Inflammatory macrophage (primary cell): ENCODE measurements around the gene RPS18.

Source experiments
- DNase-seq, 2 donors: peaks; one replicate each; pipeline ENCODE4 v3.0.0-alpha.2; 2020 to 2022

RPS18 gene

DNA sequence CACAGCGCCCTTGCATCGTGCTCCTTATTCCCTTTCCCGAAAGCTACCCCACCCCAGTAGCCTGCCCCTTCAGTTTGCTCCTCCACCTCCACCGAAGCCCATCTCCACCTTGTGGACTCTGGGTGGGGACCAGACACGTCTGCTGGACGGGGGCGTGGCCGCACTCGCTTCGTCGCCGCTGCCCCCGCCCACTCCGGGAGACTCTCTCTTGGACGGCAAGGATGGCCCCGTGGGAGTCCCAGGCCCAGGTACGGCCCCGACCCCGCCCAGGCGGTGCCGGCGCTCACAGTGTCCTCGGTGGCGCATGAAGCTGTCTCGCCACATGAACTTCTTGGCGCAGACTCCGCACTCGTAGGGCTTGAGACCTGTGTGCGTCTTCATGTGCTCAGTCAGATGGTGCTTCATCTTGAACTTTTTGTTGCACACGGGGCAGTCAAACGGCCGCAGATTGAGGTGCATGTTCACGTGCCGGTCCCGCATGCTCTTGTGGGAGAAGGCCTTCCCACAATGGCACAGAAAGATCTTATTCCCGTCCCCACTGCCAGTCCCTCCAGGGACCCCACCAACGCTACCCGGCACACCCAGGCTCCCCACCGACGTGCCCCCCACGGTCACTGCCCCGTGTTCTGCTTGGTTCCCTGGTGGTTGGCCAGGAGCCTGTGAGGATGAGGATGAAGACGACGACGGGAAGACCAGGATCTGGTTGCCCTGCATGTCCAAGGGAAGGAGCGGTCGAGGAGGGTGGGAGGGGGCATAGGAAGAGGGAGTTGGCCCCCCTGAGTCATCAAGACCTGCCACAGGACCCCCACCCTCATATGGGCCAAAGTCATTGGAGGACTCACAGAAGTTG is 43.3 kb downstream of the RPS18 start:
- DNase-seq, result peak in 1 of 2 donors; percentile 24

DNA sequence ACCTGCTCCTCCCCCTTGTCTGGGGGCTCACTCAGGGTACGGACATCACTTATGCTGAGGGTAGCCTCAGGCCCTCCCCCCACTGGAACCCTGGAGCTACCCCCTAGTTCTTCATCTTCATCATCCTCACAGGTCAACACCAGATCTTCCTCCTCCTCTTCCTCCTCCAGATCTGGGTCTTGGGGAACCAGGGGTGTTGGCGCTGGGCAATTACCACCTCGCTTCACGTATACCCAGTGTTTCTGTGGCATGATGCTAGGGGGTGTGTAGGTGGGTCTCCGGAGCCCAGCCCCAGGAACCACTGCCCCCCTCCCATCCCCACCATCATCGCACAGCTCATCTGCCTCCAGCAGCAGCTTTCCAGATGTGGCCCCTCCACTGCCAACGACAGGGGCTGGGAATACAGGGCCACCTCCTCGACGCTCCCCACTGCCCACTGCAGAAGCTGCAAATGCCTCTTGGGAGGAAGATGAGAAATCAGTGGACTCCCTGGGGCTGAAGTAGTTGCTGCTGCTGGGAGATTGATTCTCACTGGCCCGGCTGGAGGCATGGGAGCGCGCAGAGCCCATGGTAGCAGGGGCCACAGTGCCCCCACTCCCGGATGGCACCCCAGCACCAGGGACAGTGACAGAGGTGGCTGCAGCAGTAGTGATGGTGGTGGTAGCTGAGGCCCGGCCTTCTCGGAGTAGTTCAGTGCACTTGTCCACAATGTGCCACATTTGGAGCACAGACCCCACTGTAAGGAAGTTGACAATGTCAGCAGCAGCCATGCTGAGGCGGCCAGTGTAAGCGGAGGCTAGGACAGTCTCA is 44.1 kb downstream of the RPS18 start:
- DNase-seq, result no peak

DNA sequence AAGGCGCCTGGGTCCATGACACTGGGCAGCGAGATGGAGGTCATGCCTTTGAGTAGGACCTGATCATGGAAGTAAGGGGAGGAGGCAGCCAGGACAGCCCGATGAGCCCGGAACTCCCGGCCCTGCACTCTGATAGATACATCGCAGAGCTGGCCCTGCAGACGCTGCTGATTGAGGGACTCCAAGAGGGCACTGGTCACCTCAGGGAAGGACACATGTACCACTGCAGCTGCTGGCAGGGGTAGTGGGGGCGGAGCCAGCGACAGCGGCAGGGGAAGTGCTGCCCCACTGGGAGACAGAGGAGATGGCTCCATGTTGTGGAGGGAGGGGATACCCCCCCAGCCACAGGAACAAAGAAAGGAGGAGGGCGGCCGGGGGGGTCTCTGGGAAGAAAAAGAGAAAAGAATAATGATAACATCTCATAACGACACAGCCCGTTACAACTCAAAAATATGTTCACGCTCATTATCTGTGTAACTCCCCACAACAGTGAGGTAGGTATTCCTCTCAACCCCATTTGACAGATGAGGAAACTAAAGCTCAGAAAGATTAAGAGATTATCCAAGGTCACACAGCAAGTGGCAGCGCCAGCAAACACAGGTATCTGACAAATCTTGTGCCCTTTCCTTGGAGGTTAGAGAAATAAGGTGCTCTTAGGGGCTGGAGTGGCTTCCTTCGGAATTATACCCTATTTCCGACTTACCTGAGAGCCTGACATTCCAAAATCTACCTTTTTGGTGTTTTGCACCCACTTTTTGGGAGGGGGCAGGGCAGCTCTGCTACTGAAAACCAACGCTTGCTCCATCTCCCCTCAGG is 44.9 kb downstream of the RPS18 start:
- peak in 1 of 2 donors; percentile 25 for DNase-seq

DNA sequence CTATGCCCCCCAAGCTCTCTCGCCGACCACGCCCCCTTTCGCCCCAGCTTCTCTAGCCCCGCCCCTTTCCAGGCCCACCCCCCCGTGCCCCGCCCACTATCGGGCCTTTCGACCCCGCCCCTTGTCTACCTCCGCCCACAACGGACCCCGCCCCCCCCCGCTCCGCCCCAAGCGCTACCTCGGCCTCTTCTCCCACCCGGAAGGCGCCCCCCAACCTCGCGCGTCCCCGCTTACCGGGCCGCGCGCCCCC is 45.5 kb downstream of the RPS18 start:
- DNase-seq, result no peak

DNA sequence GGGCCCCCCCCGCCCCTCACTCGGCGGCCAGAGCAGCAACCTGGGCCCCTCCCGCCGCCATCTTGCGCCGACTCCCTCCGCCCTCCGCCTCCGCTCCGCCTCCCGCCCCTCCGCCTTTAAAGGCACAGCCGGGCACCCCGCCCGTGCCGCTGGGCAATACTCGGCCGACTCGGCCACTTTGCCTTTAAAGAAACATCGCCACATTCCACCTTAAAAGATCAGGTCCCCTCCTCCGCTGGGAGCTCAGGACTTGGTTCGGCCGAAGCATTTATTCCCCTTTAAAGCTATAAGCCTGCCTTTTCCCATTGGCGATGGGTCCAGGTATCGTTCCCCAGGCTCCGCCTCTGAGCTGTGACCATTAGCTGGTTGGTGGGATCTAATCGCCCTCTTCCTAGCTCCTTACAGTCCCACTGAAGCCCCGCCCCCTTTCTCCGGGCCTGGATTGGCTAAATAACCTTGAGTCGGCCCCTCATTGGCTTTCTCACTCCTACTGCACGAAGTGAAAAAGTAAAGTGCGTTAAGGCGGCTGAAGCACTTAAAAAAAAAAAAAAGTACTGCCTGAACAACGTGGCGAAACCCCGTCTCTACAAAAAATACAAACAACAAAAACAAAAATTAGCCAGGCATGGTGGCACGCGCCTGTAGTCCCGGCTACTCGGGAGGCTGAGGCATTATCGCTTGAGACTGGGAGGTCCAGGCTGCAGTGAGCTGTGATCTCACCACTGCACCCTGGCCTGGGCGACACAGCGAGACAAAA is 46.0 kb downstream of the RPS18 start, which contains the start of gene ZBTB22:
ZBTB22 (minus strand) TSS at position 76 of the 757 bp plus-strand sequence. CDS start 828 bp downstream, outside the sequence.
- peak; percentile 98 for DNase-seq

DNA sequence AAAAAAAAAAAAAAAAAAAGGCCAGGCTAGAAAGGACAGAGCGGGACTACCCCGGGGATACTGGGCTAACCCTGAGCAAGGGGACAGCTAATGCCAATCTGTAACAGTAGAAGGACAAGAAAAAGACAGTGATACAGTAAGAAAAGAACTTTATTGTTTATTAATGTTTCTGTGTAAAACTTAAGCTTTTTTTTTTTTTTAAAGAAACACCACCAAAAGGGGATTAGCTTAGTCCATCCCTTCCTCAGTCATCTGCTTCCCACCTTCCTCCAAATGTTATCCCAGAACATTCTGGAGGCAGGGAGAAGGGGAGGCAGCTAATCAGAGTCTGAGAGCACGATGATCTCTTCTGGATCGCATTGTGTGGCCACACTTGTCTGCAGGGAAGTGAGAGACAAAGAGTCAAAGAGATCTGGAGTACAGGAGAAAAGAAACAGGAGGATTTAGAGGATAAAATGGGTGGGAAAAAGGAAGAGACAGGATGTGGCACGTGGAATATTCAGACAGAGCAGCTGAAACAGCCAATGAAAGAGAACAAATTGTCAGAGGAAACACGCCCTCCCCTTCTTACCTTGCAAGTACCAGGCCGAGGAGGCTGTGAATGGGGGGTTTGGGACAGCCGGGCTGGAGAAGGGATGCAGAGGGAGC is 46.7 kb downstream of the RPS18 start:
- DNase-seq, result no peak

DNA sequence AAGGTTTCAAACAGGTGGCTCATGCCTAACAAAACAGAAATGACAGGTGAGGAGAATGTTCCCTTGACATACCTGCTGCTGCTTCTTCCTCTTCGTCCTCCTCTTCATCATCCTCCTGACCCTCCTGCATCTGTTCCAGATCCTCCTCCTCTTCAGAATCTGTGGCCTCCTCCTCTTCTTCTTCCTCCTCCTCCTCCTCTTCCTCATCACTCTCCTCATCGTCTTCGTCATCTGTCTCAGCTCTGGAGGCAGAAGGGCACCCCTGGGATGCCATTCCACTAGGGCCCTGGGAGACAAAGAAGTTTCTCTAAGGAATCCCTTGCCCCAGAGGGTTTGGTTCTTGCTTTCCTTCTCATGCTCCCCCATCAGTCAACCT is 48.1 kb downstream of the RPS18 start:
- DNase-seq, result no peak

DNA sequence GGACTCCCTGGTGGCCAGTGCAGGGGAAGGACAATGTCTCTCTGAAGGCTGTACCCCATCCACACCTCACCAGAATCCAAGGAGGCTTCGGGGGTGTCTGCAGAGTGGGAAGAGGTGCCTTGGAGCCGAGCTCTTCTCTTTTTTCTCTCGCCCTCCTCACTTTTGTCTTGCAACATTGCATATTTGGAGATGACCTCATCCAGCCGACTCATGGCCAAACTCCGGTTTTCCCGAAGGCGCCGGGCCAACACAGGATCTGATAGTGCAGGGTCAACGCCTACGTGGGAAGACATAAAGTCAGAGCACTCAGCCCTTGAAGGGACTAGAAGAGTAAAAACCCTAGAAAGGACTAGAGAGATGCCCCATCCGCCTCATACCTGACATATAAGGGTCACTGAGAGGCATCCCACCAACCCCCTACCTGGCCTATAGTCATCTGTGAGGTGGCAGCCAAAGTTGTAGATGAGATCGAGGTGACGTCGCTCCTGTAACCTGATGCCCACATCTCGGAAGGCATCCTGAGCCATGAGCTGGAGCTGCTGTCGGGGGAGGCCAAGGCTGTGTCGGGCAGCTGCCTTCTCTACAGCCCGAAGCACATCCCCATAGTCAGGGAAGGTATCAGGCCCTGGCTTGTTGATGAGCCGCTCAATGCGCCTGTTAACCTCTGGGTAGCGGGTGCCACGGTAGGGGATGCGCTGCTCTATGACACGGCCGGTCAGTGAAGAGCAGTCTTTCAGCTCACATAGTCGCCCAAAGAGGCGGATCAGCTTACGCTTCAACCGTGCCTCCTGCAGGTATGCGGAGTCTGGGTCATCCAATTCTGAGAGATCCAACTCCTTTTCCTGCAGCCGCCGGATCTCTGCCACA is 48.7 kb downstream of the RPS18 start:
- DNase-seq, result peak in 1 of 2 donors; percentile 72

DNA sequence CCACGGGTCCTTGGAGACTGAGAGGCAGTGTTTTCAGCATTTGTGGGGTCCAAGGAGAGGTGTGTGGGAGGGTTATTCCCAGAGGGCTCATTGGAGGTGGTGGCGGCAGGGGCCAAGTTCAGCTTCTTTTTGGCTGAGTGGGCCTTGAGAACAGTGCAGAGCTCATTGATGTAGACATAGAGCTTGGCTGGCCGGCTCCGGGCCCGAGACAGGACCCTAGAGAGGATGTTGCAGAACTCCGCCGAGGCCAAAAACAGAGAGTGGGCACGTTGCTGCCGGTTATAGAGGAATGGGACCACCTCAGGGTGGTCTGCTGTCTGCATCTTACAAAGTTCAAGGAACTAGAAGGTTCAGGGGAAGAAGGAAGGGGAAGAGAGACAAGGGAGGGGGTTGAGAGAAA is 49.4 kb downstream of the RPS18 start:
- no peak for DNase-seq

DNA sequence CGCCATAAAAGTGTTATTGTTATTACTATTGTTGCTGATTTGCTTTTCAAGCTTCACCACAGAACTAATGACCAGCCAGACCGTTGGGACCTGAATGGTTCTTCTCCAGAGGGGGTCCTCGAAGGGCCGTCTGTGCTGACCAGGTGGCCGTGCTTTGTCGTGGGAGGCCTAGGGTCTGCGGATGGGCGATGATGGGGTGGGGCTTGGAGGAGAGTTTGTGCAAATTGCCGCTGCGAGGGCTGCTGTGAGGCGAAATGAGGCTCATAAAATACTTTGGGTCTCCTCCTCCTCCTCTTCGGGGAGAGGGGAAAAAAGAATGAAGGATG is 51.7 kb downstream of the RPS18 start:
- no peak for DNase-seq

DNA sequence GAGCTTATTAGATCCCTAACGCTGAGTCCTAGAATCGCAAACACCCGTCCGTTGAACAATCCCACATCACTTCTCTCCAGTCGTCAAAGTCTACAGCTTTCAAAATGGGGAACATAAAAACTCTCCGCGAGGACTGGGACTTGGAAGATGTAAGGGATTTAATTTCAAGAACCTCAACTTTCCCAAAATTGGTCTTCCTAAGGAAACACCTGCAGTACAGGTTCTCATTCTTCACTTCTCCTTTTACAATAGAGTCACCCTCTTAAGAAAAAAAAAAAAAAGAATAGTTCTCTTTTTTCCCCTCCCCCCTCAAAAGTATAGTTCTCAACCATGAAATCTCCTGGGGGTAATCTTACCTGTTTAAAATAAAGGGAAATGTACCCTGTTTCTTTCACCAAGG is 52.2 kb downstream of the RPS18 start:
- no peak for DNase-seq
